ENCODE data around the gene BCR.

Gene BCR

DNA sequence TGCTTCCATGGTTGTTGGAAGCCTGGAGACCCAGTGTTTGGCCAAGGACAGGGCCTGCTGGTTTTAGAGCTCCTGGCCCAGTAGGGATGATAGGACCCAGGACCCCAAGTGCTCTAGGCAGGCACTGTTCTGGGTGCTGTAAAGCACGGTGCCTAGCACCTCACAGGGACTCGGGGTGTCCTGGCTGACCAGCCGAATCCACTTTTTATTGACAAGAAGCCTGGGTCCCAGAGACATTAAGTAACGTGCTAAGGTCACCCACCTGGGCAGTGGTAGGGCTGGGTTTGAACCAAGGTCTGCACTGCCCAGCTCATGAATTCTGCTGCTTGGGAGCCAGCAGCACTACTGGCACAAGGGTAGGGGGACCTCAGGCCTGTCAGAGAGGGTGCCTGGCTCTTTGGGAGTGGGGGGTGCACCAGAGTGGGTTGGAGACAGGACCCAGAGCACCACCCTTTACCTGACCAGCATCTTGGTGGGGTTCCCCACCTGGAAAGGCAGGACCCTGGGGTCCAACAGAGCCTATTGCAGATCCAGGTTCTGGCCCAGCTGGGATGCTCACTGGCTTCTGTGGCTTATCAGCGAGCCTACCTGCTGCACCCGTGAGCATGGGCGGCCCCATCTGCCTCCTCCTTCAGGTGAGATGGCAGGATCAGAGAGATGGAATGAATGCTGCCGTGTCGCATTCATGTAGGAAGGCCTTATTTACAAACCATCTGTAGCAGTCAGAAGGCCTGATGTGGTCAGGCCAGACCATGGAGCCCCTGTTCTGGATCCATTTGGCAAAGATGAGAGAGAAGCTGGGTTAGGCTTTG, 52.0 kb downstream of the BCR start:
- DNase-seq (ENCODE audit: low read depth) = no peak

DNA sequence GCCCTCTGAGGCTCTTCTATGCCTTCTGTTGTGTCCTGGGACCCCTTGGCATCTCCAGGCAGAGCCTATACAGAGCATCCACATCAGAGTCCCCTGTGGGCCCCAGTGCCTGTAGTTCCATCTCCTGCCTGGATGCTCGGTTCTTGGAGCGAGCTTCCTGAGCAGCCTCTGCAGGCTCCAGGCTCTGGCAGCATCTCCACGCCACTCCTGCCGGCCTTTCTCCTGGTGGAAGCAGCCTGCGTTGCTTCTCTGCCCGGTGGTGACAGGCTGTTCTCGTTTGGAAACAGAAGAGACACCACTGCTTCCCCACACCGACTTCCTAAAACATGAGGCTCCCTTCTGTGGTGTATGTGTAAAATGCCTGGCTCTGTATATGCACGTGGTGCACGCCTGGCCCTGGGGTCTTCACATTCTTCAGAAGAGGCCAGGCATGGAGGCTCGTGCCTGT, 52.8 kb downstream of the BCR start:
- no peak for DNase-seq (ENCODE audit: low read depth)

DNA sequence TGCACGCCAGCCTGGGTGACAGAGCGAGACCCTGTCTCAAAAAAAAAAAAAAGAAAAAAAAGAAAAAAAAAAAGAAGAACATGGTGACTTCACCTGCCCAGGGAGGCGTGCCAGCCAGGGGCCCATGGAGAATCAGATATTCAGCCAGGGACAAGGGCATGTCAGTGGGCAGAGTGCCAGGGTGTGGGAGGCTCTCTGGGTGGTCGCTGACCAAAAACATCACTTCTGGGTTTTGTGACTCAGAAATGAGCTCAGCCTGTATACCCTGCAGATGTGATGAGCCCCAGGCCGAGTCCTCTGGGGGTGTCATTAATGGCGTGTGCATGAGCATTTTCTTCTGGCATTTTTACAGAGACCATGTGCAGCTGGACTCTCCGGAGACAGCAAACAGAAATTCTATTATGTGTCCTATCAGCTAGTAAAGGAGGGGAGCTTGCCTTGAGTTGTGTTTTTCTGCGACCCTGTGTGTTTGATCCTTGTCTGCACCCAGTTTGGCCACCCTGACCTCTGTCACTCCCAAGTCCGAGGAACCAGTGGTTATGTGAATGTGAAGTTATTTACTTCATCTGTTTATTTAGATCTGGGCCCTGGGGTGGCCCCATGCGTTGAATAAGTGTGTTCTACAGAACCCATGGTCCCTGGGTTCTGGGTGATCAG, 53.6 kb downstream of the BCR start:
- DNase-seq (ENCODE audit: low read depth) = no peak

DNA sequence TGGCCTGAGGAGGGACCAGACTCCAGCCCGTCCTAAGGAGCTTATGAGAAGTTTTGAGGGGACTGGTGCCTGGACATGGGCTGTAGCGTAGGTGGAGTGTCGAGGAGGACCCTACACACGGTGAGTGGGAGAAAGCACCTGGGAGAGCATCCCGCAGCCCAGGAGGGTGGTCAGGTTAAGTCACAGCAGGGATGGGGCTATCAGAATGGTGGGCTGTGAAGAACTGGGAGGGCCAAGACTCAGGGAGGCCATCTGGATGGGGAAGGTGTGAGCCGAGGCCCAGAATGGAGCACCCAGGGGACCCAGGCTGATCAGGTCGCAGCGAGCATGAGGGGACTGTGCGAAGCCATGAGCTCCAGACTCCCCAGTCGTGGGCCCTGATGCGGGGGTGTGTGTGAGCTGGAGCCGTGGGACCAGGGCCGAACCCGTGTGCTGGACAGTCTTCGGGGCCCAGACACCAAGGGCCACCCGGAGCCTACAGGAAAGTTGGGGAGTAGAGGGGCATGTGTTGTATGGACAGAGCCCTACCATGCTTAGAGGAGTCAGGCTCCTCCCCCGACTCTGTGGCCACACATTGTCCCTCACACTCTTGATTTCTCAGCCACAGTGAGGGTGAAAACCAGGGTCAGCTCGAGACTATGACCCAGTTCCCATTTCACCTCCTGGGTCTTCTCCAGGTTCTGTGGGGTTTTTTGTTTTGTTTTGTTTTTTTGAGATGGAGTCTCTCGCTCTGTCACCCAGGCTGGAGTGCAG, 54.3 kb downstream of the BCR start:
- no peak for DNase-seq (ENCODE audit: low read depth)

DNA sequence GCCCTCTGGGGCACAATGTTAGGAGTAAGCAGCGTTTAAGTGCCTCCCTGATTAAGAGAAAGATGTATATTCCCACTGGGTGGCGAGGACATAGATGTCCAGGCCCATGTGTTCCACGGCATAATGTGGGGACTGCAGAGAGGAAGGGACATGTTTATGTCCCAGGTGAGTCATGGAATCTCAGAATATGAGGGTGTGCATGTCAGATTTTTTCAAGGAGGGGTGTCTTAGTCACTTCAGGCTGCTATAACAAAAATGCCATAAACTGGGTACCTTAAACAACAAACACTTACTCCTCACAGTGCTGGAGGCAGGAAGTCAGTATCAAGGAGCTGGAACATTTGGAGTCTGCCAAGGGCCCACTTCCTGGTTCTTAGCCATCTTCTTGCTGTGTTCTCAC, 55.1 kb downstream of the BCR start:
- no peak for DNase-seq (ENCODE audit: low read depth)

- DNase-seq (ENCODE audit: low read depth) = no peak
Measured at GRCh38 chr22:23236026-23236425, 55.7 kb downstream of the BCR start.

GRCh38 chr22:23236440-23237184, 56.3 kb downstream of the BCR start:
- DNase-seq (ENCODE audit: low read depth) = no peak

- DNase-seq (ENCODE audit: low read depth) = no peak
Measured at GRCh38 chr22:23237201-23237798, 57.0 kb downstream of the BCR start.

- DNase-seq (ENCODE audit: low read depth) = no peak
Measured at GRCh38 chr22:23237841-23238240, 57.5 kb downstream of the BCR start.

DNA sequence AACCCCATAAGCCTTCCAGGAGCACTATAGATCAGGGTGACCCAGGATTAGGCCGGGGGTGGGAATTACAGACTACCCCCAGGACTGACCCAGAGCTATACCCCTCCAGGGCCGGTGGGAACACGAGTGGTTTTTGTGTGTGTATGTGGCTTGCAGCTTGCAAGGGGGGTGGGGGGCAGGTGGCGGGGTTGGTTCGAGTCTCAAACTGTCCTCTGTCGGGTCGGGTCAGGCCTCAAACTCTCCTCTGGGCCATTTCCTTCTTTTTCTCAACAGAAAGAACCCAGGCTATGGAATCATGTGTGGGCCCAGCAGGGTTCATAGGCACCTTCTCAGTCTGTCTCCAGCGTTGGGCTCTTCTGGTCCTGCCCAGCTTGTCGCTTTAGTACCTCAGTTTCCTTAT, 58.4 kb downstream of the BCR start:
- no peak for DNase-seq (ENCODE audit: low read depth)

DNA sequence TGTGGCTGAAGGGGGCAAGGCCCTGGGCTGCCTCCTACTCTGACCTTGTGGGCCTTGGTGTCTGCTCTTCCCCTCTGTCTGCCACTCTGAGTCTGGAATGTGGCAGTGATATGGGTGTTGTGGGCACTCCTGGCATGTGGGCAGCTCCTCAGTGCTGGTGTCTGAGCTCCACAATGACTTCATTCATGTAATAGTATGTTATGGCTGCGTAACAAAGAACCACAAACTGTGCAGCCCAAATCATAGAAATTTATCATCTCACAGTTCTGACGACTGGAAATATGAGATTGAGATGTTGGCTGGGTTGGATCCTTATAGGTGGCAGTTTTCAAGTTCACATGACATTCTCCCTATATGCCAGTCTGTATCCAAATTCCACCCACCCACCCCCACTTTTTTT, 59.1 kb downstream of the BCR start:
- DNase-seq (ENCODE audit: low read depth) = no peak

DNA sequence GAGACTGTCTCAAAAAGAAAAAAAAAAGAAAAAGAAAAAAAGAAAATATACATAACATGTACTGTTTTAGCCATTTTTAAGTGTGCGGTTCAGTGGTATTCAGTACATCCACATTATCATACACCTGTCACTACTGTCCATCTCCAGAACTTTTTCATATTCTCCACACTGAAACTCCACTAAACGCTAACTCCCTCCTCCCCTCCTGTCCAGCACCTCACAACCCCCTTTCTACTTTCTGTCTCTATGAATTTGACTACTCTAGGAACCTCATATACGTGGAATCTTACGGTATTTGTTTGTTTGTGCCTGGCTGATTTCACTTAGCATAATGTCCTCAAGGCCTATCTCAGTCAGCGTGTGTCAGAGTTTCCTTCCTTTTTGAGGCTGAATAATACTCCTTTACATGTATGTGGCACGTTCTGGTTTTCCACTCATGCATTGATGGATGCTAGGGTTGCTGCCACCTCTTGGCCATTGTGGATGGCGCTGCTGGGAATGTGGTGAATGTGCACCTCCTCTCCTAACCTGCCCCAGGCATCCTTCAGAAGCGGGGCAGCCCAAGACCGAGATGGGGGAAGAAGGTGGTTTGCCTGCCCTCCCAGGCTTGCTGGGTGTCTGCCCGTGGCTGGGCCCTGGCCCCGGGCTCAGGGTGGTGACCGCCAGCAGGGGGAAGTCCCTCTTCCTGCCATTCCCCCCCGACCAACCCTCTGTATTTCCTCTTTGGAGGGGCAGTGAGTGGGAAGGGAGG, 60.5 kb downstream of the BCR start:
- no peak for DNase-seq (ENCODE audit: low read depth)

DNA sequence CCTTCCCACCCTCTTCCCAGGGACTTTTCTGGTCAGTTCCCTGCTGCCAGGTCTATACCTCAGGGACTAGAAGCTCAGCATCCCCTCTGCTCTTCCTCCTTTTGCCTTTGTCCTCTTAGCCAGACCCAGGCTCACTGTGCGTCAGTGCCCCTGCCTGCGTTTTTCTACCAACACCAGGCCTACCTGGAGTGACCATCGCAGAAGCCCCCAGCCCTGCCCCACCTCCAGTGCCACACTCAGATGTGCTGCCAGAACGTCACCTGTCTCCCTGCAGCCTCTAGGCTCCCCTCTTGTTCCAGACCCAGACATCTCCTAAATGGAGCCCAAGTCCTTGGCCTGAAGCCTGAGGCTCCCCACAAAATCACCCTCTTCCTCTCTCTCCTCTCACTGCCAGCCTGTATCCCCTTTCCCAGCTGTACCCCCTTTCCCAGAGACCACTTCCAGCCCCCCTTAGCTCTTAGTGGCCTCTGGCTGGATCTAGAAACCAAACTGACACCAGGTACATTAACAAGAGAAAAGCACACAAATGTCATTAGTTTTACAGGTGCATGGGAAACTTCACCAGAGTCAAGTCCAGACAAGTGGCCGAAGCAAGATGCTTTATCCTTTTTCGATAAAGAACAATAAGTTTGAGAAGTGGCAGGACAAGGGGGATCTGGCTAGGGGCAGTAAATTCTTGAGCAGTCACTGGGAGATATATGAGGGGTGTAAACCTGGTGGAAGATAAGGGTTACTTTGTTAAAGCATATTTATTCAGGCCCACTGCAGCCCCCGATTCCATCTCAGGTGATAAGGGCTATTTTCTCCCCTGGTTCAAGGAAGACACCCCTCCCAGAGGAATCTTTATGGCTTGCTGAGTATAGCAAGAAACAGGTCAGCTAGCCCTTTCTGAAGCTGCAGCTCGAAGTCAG, 61.5 kb downstream of the BCR start:
- no peak for DNase-seq (ENCODE audit: low read depth)

GRCh38 chr22:23242473-23243001, 62.2 kb downstream of the BCR start:
- DNase-seq (ENCODE audit: low read depth) = no peak

GRCh38 chr22:23243006-23243573, 62.8 kb downstream of the BCR start:
- DNase-seq (ENCODE audit: low read depth) = no peak

DNA sequence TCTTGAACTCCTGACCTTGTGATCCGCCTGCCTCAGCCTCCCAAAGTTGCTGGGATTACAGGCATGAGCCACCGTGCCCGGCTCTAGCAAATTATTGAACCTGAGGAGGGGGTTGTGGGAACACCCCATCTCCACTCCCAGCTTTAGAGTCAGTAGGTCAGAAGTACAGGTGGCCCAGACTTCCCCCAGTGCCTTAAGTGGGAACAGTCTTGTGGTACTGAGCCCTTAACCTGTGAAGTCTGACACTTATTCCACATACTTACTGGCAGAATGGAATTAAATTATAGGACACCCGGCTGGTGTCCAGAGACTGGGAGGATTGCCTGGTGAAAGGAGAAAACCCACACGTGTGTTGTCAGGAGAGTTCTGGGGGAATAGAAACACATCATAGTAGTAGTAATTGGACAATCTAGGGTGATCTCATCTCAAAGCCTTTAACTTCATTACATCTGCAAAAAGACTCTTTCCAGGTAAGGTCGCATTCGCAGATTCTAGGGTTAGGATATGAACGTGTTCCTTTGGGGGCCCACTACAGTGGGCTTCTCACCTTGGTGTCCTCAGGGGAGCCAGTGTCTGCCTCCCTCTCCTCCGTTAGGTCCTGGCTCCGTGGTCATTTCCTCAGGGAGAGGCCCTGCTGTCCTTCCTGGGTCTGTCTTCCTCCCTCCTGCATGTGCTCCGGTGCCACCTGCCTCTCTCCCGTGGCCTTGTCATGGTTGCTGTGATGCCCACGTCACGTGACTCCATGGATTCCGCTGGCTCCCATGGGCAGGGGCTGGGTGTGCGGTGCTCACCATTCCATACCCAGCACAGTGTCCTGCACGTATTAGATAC, 63.8 kb downstream of the BCR start:
- DNase-seq (ENCODE audit: low read depth) = no peak

GRCh38 chr22:23244690-23245044, 64.4 kb downstream of the BCR start:
- DNase-seq (ENCODE audit: low read depth) = no peak

- peak; percentile 45 for DNase-seq (ENCODE audit: low read depth)
Measured at GRCh38 chr22:23245045-23245798, 64.9 kb downstream of the BCR start.
